Fibroblast of villous mesenchyme (primary cell): ENCODE results near the gene PLXNA2. TPM values are rescaled to one million over a fixed set of nuclear protein-coding genes. Genes with fewer than 3 reads are reported as not detected.

Source experiments
- DNase-seq: peaks from one replicate; pipeline ENCODE4 v3.0.0-alpha.2; 2010; ENCODE audit warnings: low read depth
- H3K4me3 ChIP-seq: 2 replicates; pipeline ENCODE4 v1.5.1; 2011; ENCODE audit warnings: low read depth, mild to moderate bottlenecking, low read length
- CTCF ChIP-seq: IDR thresholded peaks from 2 replicates; pipeline ENCODE4 v1.5.1; 2012; ENCODE audit warnings: low read depth, mild to moderate bottlenecking, low read length; ENCODE audit not compliant: insufficient read depth
- total RNA-seq: library from RNA; depleted of rRNA; stranded (reverse); fragments of >200 nt; gene quantifications from 2 replicates; pipeline ENCODE4 v1.2.3, GENCODE V29; 2012

Gene PLXNA2
- total RNA-seq, 1 donor = 0.86 TPM

- no peak for DNase-seq
- TF ChIP-seq CTCF = no peak
- H3K4me3 ChIP-seq = no peak overlapping the region
Measured at GRCh38 chr1:208034135-208034534, 210.0 kb downstream of the PLXNA2 start.

- DNase-seq = no peak
- TF ChIP-seq CTCF = no peak
- H3K4me3 ChIP-seq = no peak overlapping the region
Measured at GRCh38 chr1:208033236-208033635, 210.9 kb downstream of the PLXNA2 start.

GRCh38 chr1:208031932-208032320 is 212.3 kb downstream of the PLXNA2 start:
- no peak for DNase-seq
- H3K4me3 ChIP-seq = no peak overlapping the region
- TF ChIP-seq CTCF = no peak

GRCh38 chr1:208031316-208031931 is 212.8 kb downstream of the PLXNA2 start:
- no peak for DNase-seq
- no peak for TF ChIP-seq CTCF

GRCh38 chr1:208030288-208031091 is 213.7 kb downstream of the PLXNA2 start:
- peak; percentile 30 for DNase-seq
- no peak overlapping the region for H3K4me3 ChIP-seq
- no peak for TF ChIP-seq CTCF

More at GRCh38 chr1:208031316-208031931, 212.8 kb downstream of the PLXNA2 start:
- H3K4me3 ChIP-seq = no peak overlapping the region

- no peak for TF ChIP-seq CTCF
- H3K4me3 ChIP-seq = no peak overlapping the region
- DNase-seq = peak; percentile 56
Measured at GRCh38 chr1:208029381-208030287, 214.6 kb downstream of the PLXNA2 start.
